Measurements from ENCODE around the gene PDZRN3.

The PDZRN3 gene

GRCh38 chr3:73563896-73564582 lies 60.7 kb downstream of the PDZRN3 start:
- H3K9me3 ChIP-seq (ENCODE audit: control insufficient read depth, low read length) = no peaks in the 10 kb centered on the region
- no peak overlapping the region for H3K4me3 ChIP-seq (ENCODE audit: low read length)

DNA sequence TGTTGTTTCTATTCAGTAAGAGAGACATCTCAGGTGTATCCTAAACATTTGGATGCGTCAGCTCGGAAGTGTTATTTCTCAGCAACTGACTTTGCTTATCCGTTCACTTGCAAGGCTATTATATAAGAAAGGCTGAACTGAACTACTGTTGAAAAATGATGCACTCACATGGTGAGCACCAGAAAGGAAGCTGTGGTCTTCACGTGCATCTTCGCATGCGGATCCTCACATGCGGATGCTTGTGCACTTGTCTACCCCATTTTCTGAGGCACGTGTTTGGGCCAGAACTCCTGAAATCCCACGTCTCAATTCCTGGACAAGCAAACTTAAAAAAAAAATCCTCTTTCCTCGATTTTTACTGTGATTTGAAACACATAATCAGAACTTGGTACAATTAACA lies 63.2 kb downstream of the PDZRN3 start:
- no peaks in the 10 kb centered on the region for H3K9me3 ChIP-seq (ENCODE audit: control insufficient read depth, low read length)
- no peak overlapping the region for H3K9ac ChIP-seq (ENCODE audit: low read length)
- no peaks in the 10 kb centered on the region for H3K27me3 ChIP-seq (ENCODE audit: control insufficient read depth, insufficient read depth, low read length)
- H3K4me1 ChIP-seq (ENCODE audit: control insufficient read depth, insufficient read depth, low read length) = peaks cover 17% of the 10 kb centered on the region
- H3K4me3 ChIP-seq (ENCODE audit: low read length) = no peak overlapping the region
- no peaks in the 10 kb centered on the region for H3K36me3 ChIP-seq (ENCODE audit: control insufficient read depth, insufficient read depth, low read length)

More at GRCh38 chr3:73563896-73564582, 60.7 kb downstream of the PDZRN3 start:
- Histone ChIP-seq H3K4me1 (ENCODE audit: control insufficient read depth, insufficient read depth, low read length) (peaks cover 7% of the 10 kb centered on the region), H3K9ac (ENCODE audit: low read length) (no peak overlapping the region), H3K36me3 (ENCODE audit: control insufficient read depth, insufficient read depth, low read length) (no peaks in the 10 kb centered on the region), H3K27me3 (ENCODE audit: control insufficient read depth, insufficient read depth, low read length) (no peaks in the 10 kb centered on the region)

- no peak overlapping the region for H3K9ac ChIP-seq (ENCODE audit: low read length)
- H3K9me3 ChIP-seq (ENCODE audit: control insufficient read depth, low read length) = no peaks in the 10 kb centered on the region
- H3K36me3 ChIP-seq (ENCODE audit: control insufficient read depth, insufficient read depth, low read length) = no peaks in the 10 kb centered on the region
- H3K4me1 ChIP-seq (ENCODE audit: control insufficient read depth, insufficient read depth, low read length) = peaks cover 17% of the 10 kb centered on the region
- no peaks in the 10 kb centered on the region for H3K27me3 ChIP-seq (ENCODE audit: control insufficient read depth, insufficient read depth, low read length)
- H3K4me3 ChIP-seq (ENCODE audit: low read length) = no peak overlapping the region
These were observed 65.0 kb downstream of the PDZRN3 start for GRCh38 chr3:73559749-73560148.

GRCh38 chr3:73558727-73559075 lies 66.0 kb downstream of the PDZRN3 start:
- Histone ChIP-seq H3K27me3 (ENCODE audit: control insufficient read depth, insufficient read depth, low read length) (no peaks in the 10 kb centered on the region), H3K4me3 (ENCODE audit: low read length) (no peak overlapping the region), H3K36me3 (ENCODE audit: control insufficient read depth, insufficient read depth, low read length) (no peaks in the 10 kb centered on the region), H3K4me1 (ENCODE audit: control insufficient read depth, insufficient read depth, low read length) (peaks cover 17% of the 10 kb centered on the region), H3K9me3 (ENCODE audit: control insufficient read depth, low read length) (no peaks in the 10 kb centered on the region), H3K9ac (ENCODE audit: low read length) (no peak overlapping the region)

DNA sequence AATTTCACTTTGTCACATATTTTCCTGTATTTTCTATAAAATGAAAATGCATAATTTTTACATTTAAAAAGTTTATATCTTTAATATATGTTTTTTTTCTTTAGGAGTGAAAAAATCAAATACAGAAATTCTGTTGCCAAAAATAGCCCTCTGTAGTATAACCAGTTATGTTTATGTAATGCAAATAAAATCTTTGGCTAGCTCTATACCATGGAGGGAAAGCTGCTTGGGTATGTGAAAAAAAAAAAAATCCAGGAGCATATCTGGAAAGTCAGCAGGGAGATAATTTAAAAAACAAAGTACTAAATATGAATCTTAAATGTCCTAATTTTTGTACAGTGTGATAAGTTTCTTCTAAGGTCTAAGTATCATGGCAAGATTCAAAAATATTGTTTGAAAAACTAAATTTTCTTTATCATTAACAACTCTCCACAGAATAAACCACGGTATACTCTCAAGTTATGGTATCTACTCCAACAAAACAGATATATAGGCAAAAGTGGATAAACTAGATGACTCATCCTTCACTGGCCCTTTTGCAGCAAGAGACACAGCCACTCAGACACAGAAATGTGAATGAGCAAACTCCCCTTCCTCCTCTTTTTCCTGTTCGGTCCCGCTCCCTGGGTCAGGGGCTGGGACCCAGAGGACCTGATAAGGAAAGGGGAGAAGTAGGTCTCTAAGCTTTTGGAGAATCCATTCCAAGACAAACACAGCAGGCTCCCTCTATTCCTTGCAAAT lies 66.6 kb downstream of the PDZRN3 start:
- no peak overlapping the region for H3K9ac ChIP-seq (ENCODE audit: low read length)
- no peaks in the 10 kb centered on the region for H3K36me3 ChIP-seq (ENCODE audit: control insufficient read depth, insufficient read depth, low read length)
- H3K4me3 ChIP-seq (ENCODE audit: low read length) = no peak overlapping the region
- peaks cover 17% of the 10 kb centered on the region for H3K4me1 ChIP-seq (ENCODE audit: control insufficient read depth, insufficient read depth, low read length)
- no peaks in the 10 kb centered on the region for H3K9me3 ChIP-seq (ENCODE audit: control insufficient read depth, low read length)
- no peaks in the 10 kb centered on the region for H3K27me3 ChIP-seq (ENCODE audit: control insufficient read depth, insufficient read depth, low read length)

DNA sequence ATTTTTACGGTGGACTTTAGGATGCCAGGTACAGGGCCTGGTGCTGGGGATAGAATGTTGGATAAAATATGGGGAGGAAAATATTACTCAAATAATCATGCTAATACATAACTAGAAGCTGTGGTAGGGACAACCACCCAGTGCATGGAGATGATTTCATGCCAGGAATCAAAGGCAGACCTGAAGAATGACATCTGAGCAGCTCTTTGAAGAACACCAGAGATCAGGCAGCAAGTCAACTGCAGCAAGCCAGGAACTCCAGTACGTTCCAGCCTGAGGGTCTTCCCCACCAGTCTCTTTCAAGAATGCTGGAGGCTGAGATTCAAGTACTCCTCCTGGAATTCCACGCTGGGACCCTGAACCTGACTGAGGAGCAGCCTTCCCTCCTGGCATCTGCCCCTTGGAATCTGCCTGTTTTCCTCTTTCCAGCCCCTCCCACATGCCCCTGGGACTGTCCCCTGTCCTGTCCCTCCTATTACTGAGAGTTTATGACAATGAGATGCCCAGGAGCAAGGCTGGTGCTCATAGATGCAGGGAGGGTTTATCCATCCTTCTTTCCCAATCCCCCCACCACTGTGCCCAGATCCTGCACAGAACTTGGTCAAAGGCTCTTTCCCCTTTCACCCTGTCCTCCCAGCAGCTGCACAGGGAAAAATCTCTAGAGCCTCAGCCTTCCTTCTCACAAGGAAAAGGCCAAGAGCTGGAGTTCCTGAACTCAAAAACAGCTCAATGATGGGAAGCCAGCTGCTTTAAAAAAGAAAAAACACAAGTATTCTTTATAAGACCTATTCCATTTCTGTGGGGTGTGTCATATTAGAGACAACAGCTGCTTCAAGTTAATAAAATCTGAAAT lies 68.0 kb downstream of the PDZRN3 start:
- Histone ChIP-seq H3K36me3 (ENCODE audit: control insufficient read depth, insufficient read depth, low read length) (no peaks in the 10 kb centered on the region), H3K27me3 (ENCODE audit: control insufficient read depth, insufficient read depth, low read length) (no peaks in the 10 kb centered on the region), H3K4me3 (ENCODE audit: low read length) (no peak overlapping the region), H3K4me1 (ENCODE audit: control insufficient read depth, insufficient read depth, low read length) (peaks cover 17% of the 10 kb centered on the region), H3K9ac (ENCODE audit: low read length) (no peak overlapping the region), H3K9me3 (ENCODE audit: control insufficient read depth, low read length) (no peaks in the 10 kb centered on the region)

GRCh38 chr3:73555076-73555475 lies 69.7 kb downstream of the PDZRN3 start:
- Histone ChIP-seq H3K4me3 (ENCODE audit: low read length) (no peak overlapping the region), H3K27me3 (ENCODE audit: control insufficient read depth, insufficient read depth, low read length) (no peaks in the 10 kb centered on the region), H3K9ac (ENCODE audit: low read length) (no peak overlapping the region), H3K4me1 (ENCODE audit: control insufficient read depth, insufficient read depth, low read length) (peaks cover 17% of the 10 kb centered on the region), H3K36me3 (ENCODE audit: control insufficient read depth, insufficient read depth, low read length) (no peaks in the 10 kb centered on the region), H3K9me3 (ENCODE audit: control insufficient read depth, low read length) (no peaks in the 10 kb centered on the region)

DNA sequence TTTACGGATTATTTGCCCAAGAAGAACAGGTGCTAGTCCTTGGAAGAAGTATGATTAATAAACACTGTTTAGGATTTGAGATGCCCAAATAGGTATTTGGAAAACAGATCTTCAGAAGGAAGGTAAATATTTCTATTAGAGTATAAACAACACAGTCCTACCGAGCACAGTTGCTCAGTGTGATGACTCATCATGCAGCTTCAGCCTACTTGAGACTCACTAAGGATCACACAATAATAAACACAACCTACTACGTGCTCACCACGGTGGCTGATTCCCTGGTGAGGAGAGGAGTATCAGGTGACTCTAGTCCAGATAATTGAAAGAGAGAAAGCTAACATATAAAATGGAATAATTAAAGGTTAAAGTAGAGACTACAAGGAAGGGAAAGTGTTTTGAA lies 72.0 kb downstream of the PDZRN3 start:
- H3K4me3 ChIP-seq (ENCODE audit: low read length) = no peak overlapping the region
- H3K27me3 ChIP-seq (ENCODE audit: control insufficient read depth, insufficient read depth, low read length) = no peaks in the 10 kb centered on the region
- H3K9ac ChIP-seq (ENCODE audit: low read length) = no peak overlapping the region
- H3K36me3 ChIP-seq (ENCODE audit: control insufficient read depth, insufficient read depth, low read length) = no peaks in the 10 kb centered on the region
- H3K9me3 ChIP-seq (ENCODE audit: control insufficient read depth, low read length) = no peaks in the 10 kb centered on the region
- peaks cover 18% of the 10 kb centered on the region for H3K4me1 ChIP-seq (ENCODE audit: control insufficient read depth, insufficient read depth, low read length)

DNA sequence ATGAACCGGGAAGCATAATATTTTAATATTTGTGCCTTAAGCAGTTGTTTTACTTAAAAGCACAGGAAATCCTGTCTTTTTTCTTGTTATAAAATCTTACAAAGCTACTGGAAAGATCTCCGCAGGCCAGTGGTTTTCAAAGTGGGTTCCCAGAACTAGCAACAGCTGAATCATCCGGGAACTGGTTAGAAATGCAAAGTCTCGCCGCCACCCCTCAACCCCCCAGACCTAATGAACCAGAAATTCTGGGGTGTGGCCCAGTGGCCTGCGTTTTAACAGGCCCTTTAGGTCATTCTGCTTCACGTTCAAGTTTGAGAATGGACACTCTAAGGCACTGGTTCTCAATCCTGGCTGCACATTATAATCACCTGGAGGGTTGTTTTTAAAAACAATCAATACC lies 74.7 kb downstream of the PDZRN3 start:
- Histone ChIP-seq H3K4me3 (ENCODE audit: low read length) (no peak overlapping the region), H3K4me1 (ENCODE audit: control insufficient read depth, insufficient read depth, low read length) (peaks cover 25% of the 10 kb centered on the region), H3K36me3 (ENCODE audit: control insufficient read depth, insufficient read depth, low read length) (no peaks in the 10 kb centered on the region), H3K27me3 (ENCODE audit: control insufficient read depth, insufficient read depth, low read length) (no peaks in the 10 kb centered on the region), H3K9ac (ENCODE audit: low read length) (no peak overlapping the region), H3K9me3 (ENCODE audit: control insufficient read depth, low read length) (no peaks in the 10 kb centered on the region)

DNA sequence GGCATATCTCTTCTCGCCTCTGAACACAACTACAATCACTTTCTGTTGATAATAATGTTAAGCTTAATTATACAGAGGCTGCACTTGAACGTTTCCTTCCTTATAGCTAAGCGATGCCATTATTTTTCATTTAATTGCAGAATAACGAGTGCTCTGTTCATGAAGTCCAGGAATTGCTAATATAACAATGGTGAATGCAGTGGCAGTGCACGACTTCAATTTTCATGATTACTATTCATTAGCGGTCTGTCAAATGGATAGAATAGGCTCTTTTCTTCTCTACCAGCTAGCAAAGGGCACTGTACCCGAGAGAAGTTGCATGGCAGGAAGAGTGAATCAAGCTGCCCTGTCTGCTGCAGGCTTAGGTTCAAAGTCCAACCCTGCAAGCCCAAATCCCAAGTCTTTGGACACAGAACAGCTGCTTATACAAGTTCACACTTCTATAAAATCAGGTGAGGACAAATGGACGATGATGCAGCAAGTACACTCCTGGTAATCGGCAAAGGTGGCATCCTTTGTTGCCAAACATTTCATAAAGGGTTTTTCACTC lies 75.6 kb downstream of the PDZRN3 start:
- peaks cover 25% of the 10 kb centered on the region for H3K4me1 ChIP-seq (ENCODE audit: control insufficient read depth, insufficient read depth, low read length)
- H3K27me3 ChIP-seq (ENCODE audit: control insufficient read depth, insufficient read depth, low read length) = no peaks in the 10 kb centered on the region
- no peaks in the 10 kb centered on the region for H3K36me3 ChIP-seq (ENCODE audit: control insufficient read depth, insufficient read depth, low read length)
- no peaks in the 10 kb centered on the region for H3K9me3 ChIP-seq (ENCODE audit: control insufficient read depth, low read length)
- H3K4me3 ChIP-seq (ENCODE audit: low read length) = no peak overlapping the region
- no peak overlapping the region for H3K9ac ChIP-seq (ENCODE audit: low read length)

DNA sequence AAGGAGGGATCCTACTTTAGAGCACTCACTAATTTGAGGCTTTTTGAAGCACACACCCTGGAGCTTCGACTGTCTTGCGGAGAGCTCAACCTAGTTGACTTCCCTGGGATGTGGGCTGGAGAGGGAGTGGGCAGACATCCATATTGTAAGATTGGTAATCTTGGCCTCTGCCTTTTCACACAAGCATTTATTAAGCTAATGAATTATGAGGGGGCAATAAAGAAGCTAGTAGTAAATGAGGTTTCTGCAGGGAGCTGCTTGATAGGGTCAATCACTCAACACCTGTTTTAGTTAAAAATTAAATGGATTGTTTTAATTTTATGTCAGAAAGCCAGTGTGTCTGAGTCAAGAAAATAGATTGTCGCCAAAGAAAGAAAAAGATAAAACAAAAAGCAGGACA lies 76.3 kb downstream of the PDZRN3 start:
- Histone ChIP-seq H3K9me3 (ENCODE audit: control insufficient read depth, low read length) (no peaks in the 10 kb centered on the region), H3K36me3 (ENCODE audit: control insufficient read depth, insufficient read depth, low read length) (no peaks in the 10 kb centered on the region), H3K4me3 (ENCODE audit: low read length) (no peak overlapping the region), H3K9ac (ENCODE audit: low read length) (no peak overlapping the region), H3K4me1 (ENCODE audit: control insufficient read depth, insufficient read depth, low read length) (peaks cover 25% of the 10 kb centered on the region), H3K27me3 (ENCODE audit: control insufficient read depth, insufficient read depth, low read length) (no peaks in the 10 kb centered on the region)

All from mucosa of stomach (tissue), 1 donor.